Measurements from ENCODE around the gene PTER. TPM values are rescaled to one million over a fixed set of nuclear protein-coding genes. Genes with fewer than 3 reads are reported as not detected.

PTER gene
- total RNA-seq, 1 donor from 2014 or later: 2.6 TPM

DNA sequence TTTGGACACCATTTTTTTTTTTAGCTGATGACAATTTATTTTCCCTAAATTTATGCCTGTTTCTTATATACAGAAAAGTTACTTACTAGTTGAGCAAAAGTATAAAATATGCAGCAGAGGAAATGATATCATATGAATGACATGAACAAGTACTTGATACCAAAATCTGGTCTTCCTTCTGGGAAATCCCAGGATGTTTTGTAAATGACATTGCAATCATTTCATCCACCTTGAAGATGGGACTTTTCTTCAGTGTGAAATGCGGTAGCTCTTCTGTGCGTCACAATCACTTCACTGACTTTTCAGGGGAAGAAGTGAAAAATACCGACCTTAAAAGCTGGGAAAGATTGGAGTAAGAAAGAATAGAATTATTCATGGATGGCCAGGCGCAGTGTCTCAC, 61.1 kb downstream of the PTER start:
- Mint-ChIP-seq H3K4me1 (ENCODE audit: unreplicated experiment) (no peaks in the 10 kb centered on the region), H3K27ac (ENCODE audit: unreplicated experiment) (no peak overlapping the region), H3K9me3 (ENCODE audit: unreplicated experiment) (no peaks in the 10 kb centered on the region)

DNA sequence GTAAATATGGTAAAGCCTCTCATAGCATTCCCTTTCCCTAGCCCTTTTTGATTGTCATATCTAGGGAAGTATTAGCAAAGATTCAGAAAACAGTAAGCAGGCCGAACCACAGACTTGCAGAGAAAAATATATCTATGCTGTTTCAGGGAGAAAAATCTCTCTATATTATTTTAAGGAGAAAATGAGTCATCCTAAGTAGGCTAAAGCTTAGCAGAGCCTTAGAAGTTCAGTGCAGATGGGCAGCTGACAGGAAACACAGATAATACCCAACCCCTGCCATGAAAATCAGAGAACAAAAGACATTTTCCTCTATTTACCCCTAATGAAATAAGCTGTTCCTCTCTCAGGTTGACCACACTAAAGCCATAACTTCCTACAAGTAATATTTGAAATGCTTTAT, 68.4 kb downstream of the PTER start:
- TF ChIP-seq, protein P1, sequence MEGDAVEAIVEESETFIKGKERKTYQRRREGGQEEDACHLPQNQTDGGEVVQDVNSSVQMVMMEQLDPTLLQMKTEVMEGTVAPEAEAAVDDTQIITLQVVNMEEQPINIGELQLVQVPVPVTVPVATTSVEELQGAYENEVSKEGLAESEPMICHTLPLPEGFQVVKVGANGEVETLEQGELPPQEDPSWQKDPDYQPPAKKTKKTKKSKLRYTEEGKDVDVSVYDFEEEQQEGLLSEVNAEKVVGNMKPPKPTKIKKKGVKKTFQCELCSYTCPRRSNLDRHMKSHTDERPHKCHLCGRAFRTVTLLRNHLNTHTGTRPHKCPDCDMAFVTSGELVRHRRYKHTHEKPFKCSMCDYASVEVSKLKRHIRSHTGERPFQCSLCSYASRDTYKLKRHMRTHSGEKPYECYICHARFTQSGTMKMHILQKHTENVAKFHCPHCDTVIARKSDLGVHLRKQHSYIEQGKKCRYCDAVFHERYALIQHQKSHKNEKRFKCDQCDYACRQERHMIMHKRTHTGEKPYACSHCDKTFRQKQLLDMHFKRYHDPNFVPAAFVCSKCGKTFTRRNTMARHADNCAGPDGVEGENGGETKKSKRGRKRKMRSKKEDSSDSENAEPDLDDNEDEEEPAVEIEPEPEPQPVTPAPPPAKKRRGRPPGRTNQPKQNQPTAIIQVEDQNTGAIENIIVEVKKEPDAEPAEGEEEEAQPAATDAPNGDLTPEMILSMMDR (IDR thresholded peaks at IDR 0.05): no peak
- Mint-ChIP-seq H3K27me3 (ENCODE audit: unreplicated experiment) (no peaks in the 10 kb centered on the region), H3K4me3 (ENCODE audit: unreplicated experiment) (no peak overlapping the region), H3K4me1 (ENCODE audit: unreplicated experiment) (peaks cover 4% of the 10 kb centered on the region), H3K36me3 (ENCODE audit: unreplicated experiment) (no peaks in the 10 kb centered on the region), H3K27ac (ENCODE audit: unreplicated experiment) (no peak overlapping the region), H3K9me3 (ENCODE audit: unreplicated experiment) (no peaks in the 10 kb centered on the region)
- no peak for DNase-seq (ENCODE audit: extremely low spot score, unreplicated experiment)

More for the DNA sequence above, 61.1 kb downstream of the PTER start:
- TF ChIP-seq, protein P1 (IDR thresholded peaks at IDR 0.05): no peak
- Mint-ChIP-seq H3K27me3 (ENCODE audit: unreplicated experiment) (no peaks in the 10 kb centered on the region), H3K4me3 (ENCODE audit: unreplicated experiment) (no peak overlapping the region), H3K36me3 (ENCODE audit: unreplicated experiment) (no peaks in the 10 kb centered on the region)
- no peak for DNase-seq (ENCODE audit: extremely low spot score, unreplicated experiment)

GRCh38 chr10:16509996-16510395, 73.2 kb downstream of the PTER start:
- no peak overlapping the region for H3K27ac Mint-ChIP-seq (ENCODE audit: unreplicated experiment)
- no peak overlapping the region for H3K4me3 Mint-ChIP-seq (ENCODE audit: unreplicated experiment)
- TF ChIP-seq, protein P1 (IDR thresholded peaks at IDR 0.05): no peak

GRCh38 chr10:16510843-16511242, 74.0 kb downstream of the PTER start:
- TF ChIP-seq, protein P1 (IDR thresholded peaks at IDR 0.05): no peak
- peaks cover 4% of the 10 kb centered on the region for H3K4me1 Mint-ChIP-seq (ENCODE audit: unreplicated experiment)
- no peak overlapping the region for H3K4me3 Mint-ChIP-seq (ENCODE audit: unreplicated experiment)
- H3K9me3 Mint-ChIP-seq (ENCODE audit: unreplicated experiment): no peaks in the 10 kb centered on the region
- H3K27me3 Mint-ChIP-seq (ENCODE audit: unreplicated experiment): peaks cover 9% of the 10 kb centered on the region
- no peak for DNase-seq (ENCODE audit: extremely low spot score, unreplicated experiment)
- no peaks in the 10 kb centered on the region for H3K36me3 Mint-ChIP-seq (ENCODE audit: unreplicated experiment)
- no peak overlapping the region for H3K27ac Mint-ChIP-seq (ENCODE audit: unreplicated experiment)

More at GRCh38 chr10:16509996-16510395, 73.2 kb downstream of the PTER start:
- Mint-ChIP-seq H3K4me1 (ENCODE audit: unreplicated experiment) (peaks cover 4% of the 10 kb centered on the region), H3K36me3 (ENCODE audit: unreplicated experiment) (no peaks in the 10 kb centered on the region), H3K27me3 (ENCODE audit: unreplicated experiment) (peaks cover 8% of the 10 kb centered on the region), H3K9me3 (ENCODE audit: unreplicated experiment) (no peaks in the 10 kb centered on the region)
- no peak for DNase-seq (ENCODE audit: extremely low spot score, unreplicated experiment)

- peaks cover 14% of the 10 kb centered on the region for H3K4me1 Mint-ChIP-seq (ENCODE audit: unreplicated experiment)
- H3K4me3 Mint-ChIP-seq (ENCODE audit: unreplicated experiment): no peak overlapping the region
- no peak overlapping the region for H3K27ac Mint-ChIP-seq (ENCODE audit: unreplicated experiment)
- DNase-seq (ENCODE audit: extremely low spot score, unreplicated experiment): no peak
- H3K36me3 Mint-ChIP-seq (ENCODE audit: unreplicated experiment): no peaks in the 10 kb centered on the region
- TF ChIP-seq, protein P1 (IDR thresholded peaks at IDR 0.05): peak; percentile 31
- peaks cover 67% of the 10 kb centered on the region for H3K27me3 Mint-ChIP-seq (ENCODE audit: unreplicated experiment)
- no peaks in the 10 kb centered on the region for H3K9me3 Mint-ChIP-seq (ENCODE audit: unreplicated experiment)
Observed at GRCh38 chr10:16518822-16519221, 82.0 kb downstream of the PTER start.

All from osteocyte (in vitro differentiated cells).